MM.1S (cell line): ENCODE results near the gene NPAS4.

Experiments
- DNase-seq: peaks from one replicate; pipeline ENCODE4 v3.0.0-alpha.2; 2015
- H2AFZ ChIP-seq: fragments of 300-600 bp; sonication (generic); 2 replicates; pipeline ENCODE4 v1.6.0; 2016; ENCODE audit warnings: antibody characterized with exemption, low read length
- H3F3A ChIP-seq: fragments of 300-600 bp; sonication (generic); 2 replicates; pipeline ENCODE4 v1.6.1; 2016; ENCODE audit warnings: mild to moderate bottlenecking, antibody characterized with exemption, low read length, moderate library complexity, mixed read lengths; ENCODE audit not compliant: insufficient read depth
- H3K27ac ChIP-seq: fragments of 300-600 bp; sonication (generic); 2 replicates; pipeline ENCODE4 v1.5.1; 2016; ENCODE audit warnings: mild to moderate bottlenecking, low read length
- H3K27me3 ChIP-seq: fragments of 300-600 bp; sonication (generic); replicated peaks from 2 replicates; pipeline ENCODE4 v1.6.0; 2016; ENCODE audit warnings: low read length; ENCODE audit not compliant: insufficient read depth
- H3K36me3 ChIP-seq: fragments of 300-600 bp; sonication (generic); replicated peaks from 2 replicates; pipeline ENCODE4 v1.6.1; 2016; ENCODE audit warnings: mild to moderate bottlenecking, low read length, mixed read lengths; ENCODE audit not compliant: insufficient read depth
- H3K4me1 ChIP-seq: fragments of 300-600 bp; sonication (generic); 2 replicates; pipeline ENCODE4 v1.6.1; 2016; ENCODE audit warnings: low read length, mixed read lengths
- H3K4me2 ChIP-seq: fragments of 300-600 bp; sonication (generic); 2 replicates; pipeline ENCODE4 v1.6.0; 2016; ENCODE audit warnings: low read depth, low read length
- H3K4me3 ChIP-seq: fragments of 300-600 bp; sonication (generic); 2 replicates; pipeline ENCODE4 v1.5.1; 2016; ENCODE audit warnings: low read length, mixed read lengths
- H3K79me2 ChIP-seq: fragments of 300-600 bp; sonication (generic); 2 replicates; pipeline ENCODE4 v1.6.1; 2016; ENCODE audit warnings: mixed run types, low read length, mixed read lengths
- H3K9ac ChIP-seq: fragments of 300-600 bp; sonication (generic); 2 replicates; pipeline ENCODE4 v1.6.1; 2016; ENCODE audit warnings: low read length, mixed read lengths
- H3K9me2 ChIP-seq: fragments of 300-600 bp; sonication (generic); replicated peaks from 2 replicates; pipeline ENCODE4 v1.6.1; 2016; ENCODE audit warnings: mild to moderate bottlenecking, low read length, mixed read lengths; ENCODE audit not compliant: insufficient read depth
- H3K9me3 ChIP-seq: fragments of 300-600 bp; sonication (generic); replicated peaks from 2 replicates; pipeline ENCODE4 v1.6.1; 2016; ENCODE audit warnings: mild to moderate bottlenecking, low read length, mixed read lengths; ENCODE audit not compliant: insufficient read depth
- H4K20me1 ChIP-seq: fragments of 300-600 bp; sonication (generic); 2 replicates; pipeline ENCODE4 v1.6.1; 2016; ENCODE audit warnings: mild to moderate bottlenecking, low read length, moderate library complexity, mixed read lengths; ENCODE audit not compliant: insufficient read depth
- CTCF ChIP-seq: fragments of 300-600 bp; sonication (generic); IDR thresholded peaks from 2 replicates; pipeline ENCODE4 v1.5.1; 2016; ENCODE audit warnings: antibody characterized with exemption, low read length, mixed read lengths
- EZH2 ChIP-seq: fragments of 300-600 bp; sonication (generic); optimal IDR thresholded peaks from 2 replicates; pipeline ENCODE3; 2017; ENCODE audit warnings: low read depth, mild to moderate bottlenecking, antibody characterized with exemption, low read length, mixed read lengths
- EZH2phosphoT487 ChIP-seq: fragments of 300-600 bp; sonication (generic); IDR thresholded peaks from 2 replicates; pipeline ENCODE4 v1.6.1; 2018; ENCODE audit warnings: antibody characterized with exemption, low read length

Gene NPAS4

GRCh38 chr11:66412110-66412509 lies 8.7 kb upstream of the NPAS4 start:
- Histone ChIP-seq H3K27me3 (peaks cover 90% of the 10 kb centered on the region), H3K9ac (no peak overlapping the region), H2AFZ (no peak overlapping the region), H3K4me1 (no peaks in the 10 kb centered on the region), H3F3A (no peaks in the 10 kb centered on the region), H3K4me2 (no peak overlapping the region), H4K20me1 (no peaks in the 10 kb centered on the region), H3K27ac (no peak overlapping the region), H3K36me3 (no peaks in the 10 kb centered on the region), H3K4me3 (no peak overlapping the region), H3K9me3 (no peaks in the 10 kb centered on the region), H3K9me2 (no peaks in the 10 kb centered on the region), H3K79me2 (no peaks in the 10 kb centered on the region)
- TF ChIP-seq EZH2, result no peak
- no peak for TF ChIP-seq EZH2phosphoT487
- TF ChIP-seq CTCF, result no peak
- no peak for DNase-seq

GRCh38 chr11:66413167-66413566 lies 7.7 kb upstream of the NPAS4 start:
- no peaks in the 10 kb centered on the region for H4K20me1 ChIP-seq
- H3K4me3 ChIP-seq, result no peak overlapping the region
- H3K4me1 ChIP-seq, result no peaks in the 10 kb centered on the region
- H3K27ac ChIP-seq, result no peak overlapping the region
- H3K27me3 ChIP-seq, result peaks cover 85% of the 10 kb centered on the region
- H3K4me2 ChIP-seq, result no peak overlapping the region
- no peak overlapping the region for H2AFZ ChIP-seq
- no peak overlapping the region for H3K9ac ChIP-seq
- no peaks in the 10 kb centered on the region for H3K9me2 ChIP-seq
- H3K9me3 ChIP-seq, result no peaks in the 10 kb centered on the region
- no peak for TF ChIP-seq EZH2
- DNase-seq, result no peak
- no peaks in the 10 kb centered on the region for H3K36me3 ChIP-seq
- H3F3A ChIP-seq, result no peaks in the 10 kb centered on the region
- H3K79me2 ChIP-seq, result no peaks in the 10 kb centered on the region

DNA sequence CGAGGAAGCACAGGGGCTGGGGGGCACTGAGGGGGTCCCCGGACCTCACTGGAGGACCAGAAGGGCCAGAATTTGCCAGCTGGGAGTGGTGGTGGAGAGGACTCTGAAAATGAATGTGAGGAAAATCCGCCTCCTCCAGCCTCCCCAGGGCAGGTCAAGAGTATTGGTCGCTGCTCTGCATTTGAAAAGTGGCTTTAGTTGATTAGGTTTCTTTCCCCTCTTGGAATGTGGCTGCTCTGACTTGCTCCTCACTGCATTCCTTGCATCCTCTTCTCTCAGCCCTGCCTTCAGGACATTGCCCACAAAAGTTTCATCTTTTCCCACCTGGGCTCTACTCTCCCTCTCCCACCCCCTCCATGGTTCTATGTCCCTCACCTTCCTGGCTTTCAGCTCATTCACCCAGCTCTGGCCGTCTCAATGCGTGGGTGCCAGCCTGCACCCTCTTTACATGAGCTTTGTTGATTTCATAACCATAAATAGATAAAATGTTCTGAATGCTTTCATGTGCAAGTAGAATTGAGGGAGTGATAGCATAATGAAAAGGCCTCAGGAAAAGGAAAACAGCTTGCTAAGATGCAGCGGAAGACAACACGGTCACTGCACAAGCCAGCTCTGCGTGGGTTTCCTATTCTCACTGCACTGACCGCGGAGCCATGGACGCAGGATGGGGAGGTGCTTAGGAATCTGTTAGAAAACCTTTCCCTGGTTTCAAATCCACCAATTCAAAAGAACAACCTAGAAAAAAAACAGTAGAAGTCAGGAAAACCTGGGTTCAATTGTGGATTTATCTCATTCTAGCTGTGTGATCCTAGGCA lies 6.5 kb upstream of the NPAS4 start:
- Histone ChIP-seq H3K9me3 (no peaks in the 10 kb centered on the region), H2AFZ (no peak overlapping the region), H3K36me3 (no peaks in the 10 kb centered on the region), H3K4me2 (no peak overlapping the region), H4K20me1 (no peaks in the 10 kb centered on the region), H3K27ac (no peak overlapping the region), H3K9ac (no peak overlapping the region), H3K27me3 (peaks cover 80% of the 10 kb centered on the region), H3K79me2 (no peaks in the 10 kb centered on the region), H3K4me1 (no peaks in the 10 kb centered on the region), H3K4me3 (no peak overlapping the region), H3F3A (no peaks in the 10 kb centered on the region), H3K9me2 (no peaks in the 10 kb centered on the region)
- DNase-seq, result no peak
- TF ChIP-seq CTCF (no peak), EZH2phosphoT487 (no peak), EZH2 (no peak)

GRCh38 chr11:66415423-66415822 lies 5.4 kb upstream of the NPAS4 start:
- H3K9me3 ChIP-seq, result no peaks in the 10 kb centered on the region
- TF ChIP-seq EZH2phosphoT487 (no peak), CTCF (no peak), EZH2 (no peak)
- H3K79me2 ChIP-seq, result no peaks in the 10 kb centered on the region
- H3K27ac ChIP-seq, result no peak overlapping the region
- no peaks in the 10 kb centered on the region for H3K36me3 ChIP-seq
- H3K4me1 ChIP-seq, result no peaks in the 10 kb centered on the region
- H3K9me2 ChIP-seq, result no peaks in the 10 kb centered on the region
- H3K4me3 ChIP-seq, result no peak overlapping the region
- no peak for DNase-seq
- H3K9ac ChIP-seq, result no peak overlapping the region
- H3K27me3 ChIP-seq, result peaks cover 69% of the 10 kb centered on the region
- no peaks in the 10 kb centered on the region for H4K20me1 ChIP-seq
- H3K4me2 ChIP-seq, result no peak overlapping the region
- H2AFZ ChIP-seq, result no peak overlapping the region
- H3F3A ChIP-seq, result no peaks in the 10 kb centered on the region
